CD4-positive, CD25-positive, alpha-beta regulatory T cell (primary cell): Measurements from ENCODE around the gene NLN. TPM values are rescaled to one million over a fixed set of nuclear protein-coding genes. Genes with fewer than 3 reads are reported as not detected.
A peak's percentile ranks its signal among the peaks of the same experiment; 100 is the strongest.
"Not testable (repeated sequence)": the region's sequence is repeated elsewhere in the genome, so short reads cannot be mapped to it uniquely, and the experiment has no call there.

Experiments
- ATAC-seq, 2 donors: fragments of 150-1000 bp; cut with Tn5 transposase; one replicate each; pipeline ENCODE4 v1.10.0; 2021; ENCODE audit warnings: low read depth in 2 of 2, moderate number of reproducible peaks in 2 of 2, moderate library complexity in 1 of 2
- DNase-seq, 3 donors: peaks; one replicate each; pipeline versions ENCODE4 v3.0.0 to v3.0.0-alpha.2; 2012 to 2022; ENCODE audit warnings: mixed read lengths in 1 of 3
- H3K27ac ChIP-seq: one replicate; pipeline ENCODE4 v1.7.0; 2013; ENCODE audit warnings: mild to moderate bottlenecking, low read length; ENCODE audit not compliant: insufficient read depth, poor library complexity, severe bottlenecking
- H3K27me3 ChIP-seq: one replicate; pipeline ENCODE4 v1.7.0; 2013; ENCODE audit warnings: low read length; ENCODE audit not compliant: control insufficient read depth, insufficient read depth
- H3K36me3 ChIP-seq: one replicate; pipeline ENCODE4 v1.7.0; 2013; ENCODE audit warnings: mild to moderate bottlenecking, low read length, moderate library complexity; ENCODE audit not compliant: control insufficient read depth, insufficient read depth
- H3K4me1 ChIP-seq: 2 replicates; pipeline ENCODE4 v1.7.0; 2013; ENCODE audit warnings: mild to moderate bottlenecking, low read length; ENCODE audit not compliant: insufficient read depth, control insufficient read depth, poor library complexity, severe bottlenecking
- H3K4me3 ChIP-seq: one replicate; pipeline ENCODE4 v1.7.0; 2013; ENCODE audit warnings: low read depth, mild to moderate bottlenecking, low read length, moderate library complexity
- H3K9me3 ChIP-seq, 2 experiments: 1 replicate in 1 of 2; 2 replicates in 1 of 2; pipeline ENCODE4 v1.7.0; 2013; ENCODE audit warnings: low read length in 2 of 2, mild to moderate bottlenecking in 1 of 2, moderate library complexity in 1 of 2; ENCODE audit not compliant: control insufficient read depth in 2 of 2
- H3K27ac Mint-ChIP-seq, 3 donors: one replicate each; pipeline ENCODE4 v1.8.0; 2020 to 2022; ENCODE audit warnings: mild to moderate bottlenecking in 3 of 3, mixed read lengths in 3 of 3, moderate library complexity in 2 of 3
- H3K27me3 Mint-ChIP-seq: one replicate; pipeline ENCODE4 v1.8.0; 2022; ENCODE audit warnings: mild to moderate bottlenecking, mixed read lengths
- H3K36me3 Mint-ChIP-seq: one replicate; pipeline ENCODE4 v1.8.0; 2020; ENCODE audit warnings: mixed read lengths
- H3K4me1 Mint-ChIP-seq, 4 donors: one replicate each; pipeline ENCODE4 v1.8.0; 2020 to 2022; ENCODE audit warnings: mixed read lengths in 4 of 4, mild to moderate bottlenecking in 1 of 4
- H3K4me3 Mint-ChIP-seq, 4 donors: one replicate each; pipeline ENCODE4 v1.8.0; 2020 to 2022; ENCODE audit warnings: mild to moderate bottlenecking in 4 of 4, mixed read lengths in 4 of 4, moderate library complexity in 3 of 4
- H3K9me3 Mint-ChIP-seq, 7 donors: one replicate each; pipeline ENCODE4 v1.8.0; 2020 to 2022; ENCODE audit warnings: mixed read lengths in 7 of 7, mild to moderate bottlenecking in 3 of 7, moderate library complexity in 2 of 7
- polyA plus RNA-seq, 4 donors: library from polyadenylated mRNA; unstranded; fragments of 300-500 nt; fragmentation: Illumina TruSeq; gene quantifications; one replicate each; pipeline ENCODE4 v1.2.3, GENCODE V29; 2021
- total RNA-seq: library from RNA; stranded (reverse); gene quantifications from one replicate; pipeline ENCODE4 v1.2.3, GENCODE V29; 2022

The NLN gene
- total and polyA plus RNA-seq, 5 donors from 2014 or later: 0.65 to 2.0 (median 1.7) TPM

GRCh38 chr5:65774346-65774745 is 52.3 kb downstream of the NLN start:
- Histone ChIP-seq H3K27ac (no peak overlapping the region), H3K9me3 (no peaks in the 10 kb centered on the region), H3K36me3 (no peaks in the 10 kb centered on the region), H3K4me1 (peaks cover 7% of the 10 kb centered on the region), H3K4me3 (no peak overlapping the region), H3K27me3 (no peaks in the 10 kb centered on the region)
- Mint-ChIP-seq H3K4me1 (peaks cover 12 to 16% (median 14%) of the 10 kb centered on the region in 4 donors), H3K9me3 (no peaks in the 10 kb centered on the region), H3K27ac (peak overlapping the region in 1 of 3 donors; percentile 59), H3K4me3 (no peak overlapping the region), H3K36me3 (no peaks in the 10 kb centered on the region), H3K27me3 (no peaks in the 10 kb centered on the region)
- DNase-seq (no peak), ATAC-seq (no peak)

- H3K36me3 Mint-ChIP-seq: no peaks in the 10 kb centered on the region
Measured at GRCh38 chr5:65775476-65775875, 53.5 kb downstream of the NLN start.

GRCh38 chr5:65776441-65777141 is 54.6 kb downstream of the NLN start:
- no peak overlapping the region for H3K4me3 Mint-ChIP-seq
- peaks cover 0 to 2% (median 0%) of the 10 kb centered on the region in 7 donors for H3K9me3 Mint-ChIP-seq
- no peak overlapping the region for H3K27ac Mint-ChIP-seq
- peaks cover 17 to 28% (median 22%) of the 10 kb centered on the region in 4 donors for H3K4me1 Mint-ChIP-seq
- ATAC-seq (no peak), DNase-seq (no peak)
- peaks cover 15% of the 10 kb centered on the region for H3K4me1 ChIP-seq
- H3K36me3 ChIP-seq: no peaks in the 10 kb centered on the region
- H3K27ac ChIP-seq: no peak overlapping the region
- H3K36me3 Mint-ChIP-seq: peaks cover 3% of the 10 kb centered on the region
- no peaks in the 10 kb centered on the region for H3K9me3 ChIP-seq
- no peak overlapping the region for H3K4me3 ChIP-seq
- no peaks in the 10 kb centered on the region for H3K27me3 ChIP-seq
- no peaks in the 10 kb centered on the region for H3K27me3 Mint-ChIP-seq

More at GRCh38 chr5:65775476-65775875, 53.5 kb downstream of the NLN start:
- H3K27me3 ChIP-seq: no peaks in the 10 kb centered on the region
- Mint-ChIP-seq H3K27me3 (no peaks in the 10 kb centered on the region), H3K27ac (no peak overlapping the region), H3K9me3 (peaks cover 0 to 2% (median 0%) of the 10 kb centered on the region in 7 donors), H3K4me1 (peaks cover 17 to 24% (median 21%) of the 10 kb centered on the region in 4 donors), H3K4me3 (no peak overlapping the region)
- H3K4me1 ChIP-seq: peaks cover 15% of the 10 kb centered on the region
- H3K27ac ChIP-seq: no peak overlapping the region
- no peak overlapping the region for H3K4me3 ChIP-seq
- ATAC-seq: no peak
- H3K9me3 ChIP-seq: no peaks in the 10 kb centered on the region
- DNase-seq: no peak
- no peaks in the 10 kb centered on the region for H3K36me3 ChIP-seq

GRCh38 chr5:65778126-65778525 is 56.1 kb downstream of the NLN start:
- H3K27ac ChIP-seq: no peak overlapping the region
- ATAC-seq: no peak
- Mint-ChIP-seq H3K4me1 (peaks cover 17 to 28% (median 22%) of the 10 kb centered on the region in 4 donors), H3K9me3 (peaks cover 0 to 2% (median 0%) of the 10 kb centered on the region in 7 donors), H3K36me3 (peaks cover 3% of the 10 kb centered on the region), H3K27ac (peak overlapping the region in 1 of 3 donors; percentile 57), H3K4me3 (no peak overlapping the region), H3K27me3 (no peaks in the 10 kb centered on the region)
- H3K9me3 ChIP-seq: no peaks in the 10 kb centered on the region
- H3K4me1 ChIP-seq: peaks cover 15% of the 10 kb centered on the region
- no peaks in the 10 kb centered on the region for H3K36me3 ChIP-seq
- DNase-seq: no peak
- H3K27me3 ChIP-seq: no peaks in the 10 kb centered on the region
- no peak overlapping the region for H3K4me3 ChIP-seq

- Histone ChIP-seq H3K4me3 (peak overlapping the region; percentile 46), H3K9me3 (no peaks in the 10 kb centered on the region), H3K27me3 (no peaks in the 10 kb centered on the region), H3K27ac (peak overlapping the region; percentile 43), H3K4me1 (peaks cover 8% of the 10 kb centered on the region), H3K36me3 (no peaks in the 10 kb centered on the region)
- H3K36me3 Mint-ChIP-seq: peaks cover 3% of the 10 kb centered on the region
- no peaks in the 10 kb centered on the region for H3K27me3 Mint-ChIP-seq
- peak overlapping the region in 2 of 4 donors; percentile 22 to 74 for H3K4me3 Mint-ChIP-seq
- H3K27ac Mint-ChIP-seq: peak overlapping the region; percentile 20 to 75 (median 32)
- peaks cover 14 to 21% (median 18%) of the 10 kb centered on the region in 4 donors for H3K4me1 Mint-ChIP-seq
- DNase-seq (peak in 2 of 3 donors; percentile 24 to 76), ATAC-seq (peak; percentile 76 to 78)
- H3K9me3 Mint-ChIP-seq: peaks cover 0 to 2% (median 0%) of the 10 kb centered on the region in 7 donors
Measured at GRCh38 chr5:65779643-65780042, 57.6 kb downstream of the NLN start.

- H3K27me3 ChIP-seq, H3K9me3 Mint-ChIP-seq, H3K27ac ChIP-seq, H3K27ac Mint-ChIP-seq, H3K4me3 ChIP-seq, H3K4me3 Mint-ChIP-seq, H3K36me3 ChIP-seq, H3K4me1 ChIP-seq, H3K27me3 Mint-ChIP-seq, DNase-seq, H3K9me3 ChIP-seq, ATAC-seq: not testable (repeated sequence)
- H3K4me1 Mint-ChIP-seq: peaks cover 7 to 14% (median 13%) of the 10 kb centered on the region in 4 donors
- peaks cover 12% of the 10 kb centered on the region for H3K36me3 Mint-ChIP-seq
Measured at GRCh38 chr5:65788296-65788695, 66.3 kb downstream of the NLN start.

- ATAC-seq (peak; percentile 50 to 56), DNase-seq (peak in 2 of 3 donors; percentile 25 to 61)
- H3K4me1 ChIP-seq: peaks cover 8% of the 10 kb centered on the region
- no peaks in the 10 kb centered on the region for H3K36me3 ChIP-seq
- no peaks in the 10 kb centered on the region for H3K27me3 ChIP-seq
- H3K36me3 Mint-ChIP-seq: peaks cover 12% of the 10 kb centered on the region
- H3K4me3 ChIP-seq: no peak overlapping the region
- H3K9me3 Mint-ChIP-seq: peaks cover 0 to 8% (median 0%) of the 10 kb centered on the region in 7 donors
- peak overlapping the region in 1 of 4 donors; percentile 24 for H3K4me3 Mint-ChIP-seq
- H3K4me1 Mint-ChIP-seq: peaks cover 7 to 14% (median 13%) of the 10 kb centered on the region in 4 donors
- H3K27ac ChIP-seq: no peak overlapping the region
- peak overlapping the region; percentile 14 to 81 (median 56) for H3K27ac Mint-ChIP-seq
- H3K27me3 Mint-ChIP-seq: no peaks in the 10 kb centered on the region
- peaks cover 0 to 4% of the 10 kb centered on the region in 2 experiments for H3K9me3 ChIP-seq
Measured at GRCh38 chr5:65790371-65791163, 68.6 kb downstream of the NLN start.
